HG03354 (cell line): ENCODE results near the gene TMEM163.
"Not testable (repeated sequence)": the region's sequence is repeated elsewhere in the genome, so short reads cannot be mapped to it uniquely, and the experiment has no call there.

ENCODE experiments used
- ATAC-seq: cut with Tn5 transposase; IDR thresholded peaks from one replicate; pipeline ENCODE4 v1.9.1; 2021; ENCODE audit warnings: mild to moderate bottlenecking; ENCODE audit not compliant: unreplicated experiment, poor library complexity, severe bottlenecking

TMEM163 gene

DNA sequence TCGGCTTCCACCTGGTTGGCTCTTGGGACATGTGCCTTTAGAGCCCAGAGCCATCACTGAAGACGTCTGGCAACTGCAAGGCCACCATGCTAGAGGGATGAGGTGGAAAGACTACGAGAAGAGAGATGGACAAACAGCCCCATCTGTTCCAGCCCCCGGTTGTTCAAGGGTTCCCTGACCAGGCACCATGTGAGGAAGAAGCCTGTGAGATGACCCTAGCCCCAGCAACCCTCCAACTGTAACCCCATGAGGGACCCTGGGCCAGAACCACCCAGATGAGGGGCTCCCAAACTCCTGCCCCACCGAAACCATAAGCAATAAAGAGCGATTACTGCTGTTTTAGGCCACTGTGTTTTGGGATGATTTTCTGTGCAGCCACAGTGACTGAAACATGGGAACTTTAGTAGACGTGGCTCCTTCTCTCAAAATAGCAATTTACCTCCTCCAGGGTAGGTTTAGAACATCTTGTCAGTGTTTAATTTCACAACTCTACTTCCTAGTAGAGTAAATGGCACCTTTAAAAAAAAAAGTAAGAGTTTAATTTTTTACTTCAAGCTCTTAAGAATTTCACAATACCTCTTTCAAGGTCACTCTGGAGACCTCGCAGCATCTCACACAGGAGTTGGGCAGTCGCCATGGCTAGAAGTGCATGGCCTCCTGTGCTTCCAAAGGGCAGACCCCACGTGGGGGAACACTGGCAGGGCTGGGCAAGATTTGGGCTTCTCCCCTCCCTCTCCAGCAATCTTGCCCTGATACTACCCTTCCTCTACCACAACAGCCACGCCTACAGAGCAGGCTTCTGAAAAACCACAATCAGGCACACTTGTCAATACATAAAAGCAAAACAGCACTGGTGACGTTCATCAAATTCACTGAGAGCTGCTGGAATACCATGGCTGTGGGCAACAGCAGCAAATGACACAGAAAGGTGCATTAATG, 48.8 kb downstream of the TMEM163 start:
- ATAC-seq, result no peak

DNA sequence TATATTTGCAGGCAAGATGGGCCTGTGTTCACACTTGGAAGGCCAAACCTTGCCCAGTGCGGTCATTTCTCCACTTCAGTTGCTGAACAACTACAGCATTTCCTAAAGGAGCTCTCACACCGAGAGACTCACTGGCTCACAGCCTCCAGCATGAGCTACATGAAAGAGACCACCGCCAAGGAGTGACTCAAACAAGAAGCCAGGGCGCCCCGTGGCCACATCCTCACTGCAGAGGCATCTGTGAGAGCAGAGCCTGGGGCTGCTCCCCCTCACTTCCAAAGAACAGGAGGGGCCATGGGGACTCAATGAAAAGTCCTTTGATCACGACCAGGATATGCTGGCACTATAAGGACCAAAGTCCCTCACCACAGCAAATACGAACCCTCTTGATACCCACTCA, 50.0 kb downstream of the TMEM163 start:
- peak; percentile 86 for ATAC-seq

DNA sequence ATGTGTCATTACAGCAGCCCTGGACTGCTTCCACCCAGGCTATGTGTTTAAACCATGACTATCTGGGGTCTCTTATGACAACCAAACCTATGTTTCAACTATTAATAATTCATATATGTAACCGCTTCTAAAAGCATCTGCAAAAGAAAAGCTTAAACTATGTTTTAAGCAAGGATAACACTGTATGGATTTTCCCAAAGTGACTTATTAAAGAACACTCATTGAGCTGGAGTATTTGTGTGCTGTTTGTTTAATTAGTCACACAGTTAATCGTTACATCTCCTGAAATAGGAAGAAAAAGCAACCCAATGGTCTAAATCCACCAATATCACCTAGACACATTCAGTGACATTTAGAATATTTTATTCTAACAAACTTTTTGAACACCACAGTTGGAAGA, 51.3 kb downstream of the TMEM163 start:
- no peak for ATAC-seq

DNA sequence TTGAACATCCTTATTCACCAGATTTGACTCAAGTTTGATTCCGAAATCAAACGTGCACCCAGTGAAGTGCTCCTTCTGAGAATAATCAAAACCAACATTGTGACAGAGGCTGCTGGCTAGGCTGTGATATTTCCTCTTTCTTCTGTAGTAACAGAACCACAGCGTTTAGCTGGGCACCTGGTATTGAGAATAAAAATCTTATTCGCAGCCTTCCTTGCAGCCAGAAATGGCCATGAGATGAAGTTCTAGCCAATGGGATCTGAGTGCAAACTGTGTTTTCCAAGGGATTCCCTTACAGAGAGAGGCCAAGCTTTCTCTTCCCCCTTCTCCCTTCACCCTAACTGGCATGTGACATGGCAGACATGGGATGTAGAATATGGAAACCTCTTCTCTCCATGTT, 51.7 kb downstream of the TMEM163 start:
- no peak for ATAC-seq

DNA sequence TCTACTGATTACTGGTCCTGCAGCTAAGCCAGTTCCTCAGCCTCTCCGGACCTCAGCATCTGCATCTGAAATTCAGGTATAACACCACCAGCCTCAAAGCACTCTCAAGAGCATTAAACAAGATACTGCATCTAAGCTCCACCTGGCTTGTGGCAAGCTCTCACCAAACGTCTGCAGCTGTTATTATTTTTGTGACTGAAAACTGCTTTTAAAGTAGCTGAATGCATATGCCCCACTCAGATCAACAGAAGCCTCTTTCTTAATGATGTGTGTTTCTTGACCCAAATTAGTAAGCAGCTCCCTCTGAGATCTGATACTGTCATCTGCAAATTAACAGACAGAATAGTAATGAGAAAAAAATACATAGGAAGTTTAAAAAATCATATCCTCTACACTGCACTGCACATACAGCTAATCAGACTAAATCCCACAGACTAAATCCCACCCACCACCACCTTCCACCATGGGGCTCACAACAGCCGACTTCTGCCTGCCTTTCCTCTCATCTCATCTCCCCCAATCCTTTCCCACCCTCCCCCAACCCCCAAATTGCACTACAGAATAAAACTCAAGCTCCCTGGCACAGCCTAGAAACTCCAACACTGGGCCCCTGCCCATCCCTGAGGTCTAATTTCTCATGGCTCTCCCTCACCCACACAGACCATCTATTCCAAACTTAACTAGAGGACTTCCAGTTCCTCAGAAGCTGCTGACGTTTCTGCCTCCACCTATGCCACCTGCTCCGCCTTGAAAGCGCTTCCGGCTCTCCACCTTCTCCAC, 52.9 kb downstream of the TMEM163 start:
- ATAC-seq, result no peak

DNA sequence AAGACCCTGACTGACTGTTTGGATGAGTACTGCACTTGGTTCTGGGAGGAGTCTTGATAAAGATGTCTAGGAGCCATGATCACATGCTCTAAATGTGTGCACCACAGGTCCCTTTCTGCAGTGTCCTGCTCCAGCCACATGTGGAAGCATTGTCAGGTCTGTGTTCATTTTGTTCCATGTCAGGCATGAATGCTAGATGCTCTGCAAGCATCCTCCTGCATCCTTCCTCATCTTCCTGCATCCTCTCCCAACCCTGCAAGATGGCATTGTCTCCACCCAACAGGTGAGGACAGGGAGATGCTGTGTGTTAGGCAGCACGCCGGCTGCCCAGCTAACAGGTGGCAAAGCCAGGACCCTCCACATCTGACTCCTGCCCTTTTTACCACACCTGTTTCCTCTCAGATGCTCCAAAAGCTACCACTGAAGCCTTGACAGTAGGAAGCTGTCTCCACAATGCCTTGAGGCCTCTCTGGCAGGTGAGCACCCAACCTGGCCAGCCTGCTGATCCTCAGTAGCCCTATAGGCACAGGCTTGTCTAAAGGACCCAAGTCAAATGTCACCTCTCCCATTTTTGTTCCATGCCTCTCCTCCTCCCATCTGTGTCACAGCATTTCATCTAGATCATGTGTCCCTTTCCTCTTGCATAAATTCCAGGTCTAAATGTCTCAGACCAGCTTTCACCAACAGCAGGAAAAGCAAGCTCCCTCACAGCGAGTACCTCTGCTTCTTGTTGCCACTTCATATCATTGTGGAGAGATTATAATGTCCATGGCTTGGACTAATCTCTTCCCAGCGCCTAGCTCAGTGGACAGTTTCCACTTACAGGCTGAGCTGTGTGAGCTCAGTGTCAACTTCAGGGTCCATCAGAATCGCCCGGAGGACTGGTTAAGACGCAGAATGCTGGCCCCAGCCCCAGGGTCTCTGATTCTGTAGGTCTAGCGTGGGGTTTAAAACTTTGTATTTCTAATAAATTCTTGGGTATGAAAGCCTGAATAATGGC, 55.0 kb downstream of the TMEM163 start:
- no peak for ATAC-seq

DNA sequence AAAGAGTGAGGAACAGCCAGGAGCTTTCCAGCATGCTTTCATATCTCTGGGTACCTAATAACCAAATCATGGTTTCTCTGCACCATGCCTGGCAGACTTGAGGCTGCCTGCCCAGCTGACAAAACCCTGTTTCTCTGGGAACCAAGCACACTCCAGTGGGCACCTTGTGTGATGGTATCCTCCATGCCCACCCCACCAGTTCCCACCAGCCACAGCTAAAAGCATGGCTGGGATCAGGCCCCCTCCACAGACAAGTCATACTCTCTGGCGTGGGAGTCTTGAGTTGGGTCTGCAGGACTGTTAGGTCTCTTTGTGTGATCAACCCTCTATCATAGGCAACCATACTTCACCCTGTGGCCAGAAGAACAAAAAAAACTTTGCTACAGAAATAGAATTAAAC, 56.0 kb downstream of the TMEM163 start:
- no peak for ATAC-seq

DNA sequence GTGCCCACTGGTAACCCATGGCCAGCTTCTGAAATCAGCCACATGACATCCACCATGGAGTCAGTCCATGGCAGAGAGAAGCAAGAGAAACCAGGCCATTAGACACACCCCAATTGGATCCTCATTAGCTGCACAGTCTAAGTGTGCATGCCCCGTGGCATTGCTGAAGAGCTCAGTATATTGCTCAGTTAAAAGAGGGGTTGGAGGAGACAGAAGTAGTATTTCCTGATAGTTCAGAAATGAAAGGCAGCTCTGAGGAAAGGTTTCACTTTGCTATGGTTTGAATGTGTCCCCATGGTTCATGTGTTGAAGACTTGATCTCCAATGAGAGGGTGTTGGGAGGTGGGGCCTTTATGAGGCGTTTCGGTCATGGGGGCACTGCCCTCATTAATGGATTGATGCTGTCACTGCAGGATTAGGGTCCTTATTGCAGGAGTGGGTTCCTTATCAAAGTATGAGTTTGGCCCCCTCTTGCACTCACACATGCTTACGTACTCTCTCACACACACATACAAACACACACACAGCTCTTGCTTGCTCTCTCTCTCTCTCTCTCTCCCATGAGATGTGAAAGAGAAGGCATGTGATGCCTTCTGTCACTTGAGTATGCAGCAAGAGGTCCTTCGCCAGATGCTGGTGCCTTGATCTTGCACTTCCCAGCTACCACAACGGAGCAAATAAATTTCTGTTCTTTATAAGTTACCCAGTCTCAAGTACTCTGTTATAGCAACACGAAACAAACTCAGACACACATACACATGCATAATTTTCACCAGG, 58.0 kb downstream of the TMEM163 start:
- ATAC-seq, result no peak

DNA sequence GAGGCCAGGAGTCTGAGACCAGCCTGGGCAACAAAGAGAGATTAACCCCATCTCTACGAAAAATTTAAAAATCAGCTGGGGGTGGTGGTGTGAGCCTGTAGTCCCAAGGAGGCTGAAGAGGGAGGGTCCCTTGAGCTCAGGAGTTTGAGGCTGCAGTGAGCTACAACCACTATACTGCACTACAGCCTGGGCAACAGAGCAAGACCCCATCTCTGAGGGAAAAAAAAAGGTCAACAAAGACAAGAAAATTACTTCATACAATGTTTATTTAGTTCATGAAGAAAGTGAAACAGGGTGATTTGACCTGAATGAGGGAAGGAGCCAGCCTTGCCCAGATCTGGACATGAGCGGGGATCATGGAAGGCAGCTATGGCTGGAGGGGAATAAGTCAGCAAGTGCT, 59.1 kb downstream of the TMEM163 start:
- ATAC-seq, result no peak

DNA sequence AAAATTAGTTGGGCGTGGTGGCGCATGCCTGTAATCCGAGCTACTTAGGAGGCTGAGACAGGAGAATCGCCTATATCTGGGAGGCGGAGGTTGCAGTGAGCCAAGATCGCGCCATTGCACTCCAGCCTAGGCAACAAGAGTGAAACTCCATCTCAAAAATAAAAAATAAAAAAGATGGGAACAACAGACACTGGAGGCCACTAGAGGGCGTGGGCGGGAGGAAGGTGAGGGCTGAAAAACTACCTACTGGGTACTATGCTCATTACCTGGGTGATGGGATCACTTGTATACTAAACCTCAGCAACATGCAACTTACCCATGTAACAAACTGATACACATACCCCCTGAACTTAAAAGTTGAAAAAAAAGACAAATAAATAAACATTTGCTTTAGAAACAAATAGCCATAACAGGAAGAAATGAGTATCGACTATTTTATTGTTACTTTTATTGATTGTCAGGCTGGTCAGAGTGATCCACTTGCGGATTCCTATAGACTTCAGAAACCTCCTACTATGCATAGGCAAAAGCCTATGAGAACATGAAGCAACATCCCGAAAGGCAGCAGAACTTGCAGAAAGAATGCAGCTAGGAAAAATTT, 61.0 kb downstream of the TMEM163 start:
- no peak for ATAC-seq

DNA sequence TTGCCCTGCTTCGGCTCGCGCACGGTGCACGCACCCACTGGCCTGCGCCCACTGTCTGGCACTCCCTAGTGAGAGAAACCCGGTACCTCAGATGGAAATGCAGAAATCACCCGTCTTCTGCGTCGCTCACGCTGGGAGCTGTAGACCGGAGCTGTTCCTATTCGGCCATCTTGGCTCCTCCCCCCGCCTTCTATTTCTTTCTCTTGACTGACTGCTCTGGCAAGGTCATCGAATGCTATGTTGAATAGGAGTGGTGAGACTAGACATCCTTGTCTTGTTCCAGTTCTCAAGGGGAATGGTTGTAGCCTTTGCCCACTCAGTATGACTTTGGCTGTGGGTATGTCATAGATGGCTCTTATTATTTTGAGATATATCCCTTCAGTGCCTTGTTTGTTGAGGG, 62.4 kb downstream of the TMEM163 start:
- not testable (repeated sequence) for ATAC-seq

DNA sequence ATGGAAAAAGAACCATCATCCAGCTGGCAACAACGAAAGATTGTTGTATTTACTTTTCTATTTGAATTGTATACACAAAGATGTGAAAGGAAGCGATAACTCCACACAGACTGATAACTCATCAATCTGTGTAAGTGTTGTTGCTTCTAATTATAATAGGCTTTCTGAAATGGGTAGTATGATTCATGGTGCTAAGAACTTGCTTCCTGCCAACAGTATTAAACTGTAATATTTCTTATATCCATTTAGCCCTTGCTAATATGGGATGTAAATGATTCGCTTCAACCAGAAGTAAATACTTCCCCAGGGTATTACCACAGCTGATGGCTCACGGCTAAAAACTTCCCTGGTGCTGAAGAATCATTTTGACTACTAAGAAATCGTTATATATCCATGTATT, 70.2 kb downstream of the TMEM163 start:
- no peak for ATAC-seq

DNA sequence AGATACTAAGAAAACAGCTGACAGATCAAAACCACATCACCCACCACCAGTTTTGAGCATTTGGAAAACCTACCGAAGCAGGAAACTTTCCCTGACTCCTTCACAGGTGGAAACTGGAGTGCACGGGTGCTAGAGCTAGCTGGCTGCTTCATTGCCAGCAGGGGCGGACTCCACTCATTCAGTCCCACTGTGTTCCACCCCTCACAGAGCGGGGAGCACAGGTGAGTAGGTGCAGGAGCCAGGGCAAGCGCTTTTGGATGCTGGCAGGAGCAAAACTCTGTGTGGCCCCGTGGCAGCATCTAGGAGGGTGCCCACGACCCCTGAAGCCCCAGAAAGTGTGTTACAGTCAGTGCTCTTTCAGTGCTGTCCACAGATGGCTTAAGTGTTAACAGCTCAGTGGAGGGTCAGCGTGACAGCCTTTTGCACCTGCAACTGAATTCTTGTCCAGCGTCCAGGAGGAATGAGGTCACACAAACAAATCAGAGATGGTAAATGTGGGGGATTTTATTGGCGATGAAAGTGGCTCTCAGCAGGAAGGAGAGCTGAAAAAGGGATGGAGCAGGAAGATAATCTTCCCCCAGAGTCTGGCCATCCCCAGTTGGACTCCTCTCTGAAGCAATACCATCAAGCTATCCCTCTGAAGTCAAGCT, 71.1 kb downstream of the TMEM163 start:
- no peak for ATAC-seq

DNA sequence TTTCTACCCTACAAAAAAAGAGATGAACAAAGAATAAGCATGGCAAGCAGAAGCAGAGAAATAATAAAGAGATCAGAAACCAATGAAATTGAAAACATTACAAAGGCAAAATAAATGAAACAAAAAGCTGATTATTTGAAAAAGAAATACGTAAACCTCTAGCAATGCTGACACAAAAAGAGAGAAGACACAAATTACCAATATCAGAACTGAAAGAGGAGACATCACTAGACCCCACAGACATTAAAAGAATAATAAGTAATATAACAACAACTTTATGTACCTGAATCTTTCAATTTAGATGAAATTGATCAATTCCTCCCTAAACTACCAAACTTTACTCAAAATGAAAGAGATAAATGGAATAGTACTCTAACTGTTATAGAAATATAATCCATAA, 75.9 kb downstream of the TMEM163 start:
- ATAC-seq, result no peak

DNA sequence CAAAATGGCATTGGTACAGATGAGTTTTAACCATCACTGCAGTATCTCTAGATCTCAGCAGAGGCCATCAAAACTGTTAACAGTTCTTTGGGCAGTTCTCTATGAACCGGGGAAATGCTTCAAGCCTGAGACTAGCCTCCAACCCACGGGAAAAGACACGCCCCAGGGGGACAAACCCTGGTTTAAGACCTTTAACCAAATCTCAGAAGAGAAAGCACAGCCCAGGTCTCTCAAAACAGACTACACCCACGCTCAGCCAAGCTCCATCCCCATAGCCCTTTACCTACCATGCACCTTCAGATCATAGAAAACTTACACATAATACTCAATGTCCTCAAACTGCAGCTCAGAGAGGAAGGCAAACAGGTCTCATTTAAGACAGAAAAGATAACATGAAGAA, 78.3 kb downstream of the TMEM163 start:
- ATAC-seq, result no peak

DNA sequence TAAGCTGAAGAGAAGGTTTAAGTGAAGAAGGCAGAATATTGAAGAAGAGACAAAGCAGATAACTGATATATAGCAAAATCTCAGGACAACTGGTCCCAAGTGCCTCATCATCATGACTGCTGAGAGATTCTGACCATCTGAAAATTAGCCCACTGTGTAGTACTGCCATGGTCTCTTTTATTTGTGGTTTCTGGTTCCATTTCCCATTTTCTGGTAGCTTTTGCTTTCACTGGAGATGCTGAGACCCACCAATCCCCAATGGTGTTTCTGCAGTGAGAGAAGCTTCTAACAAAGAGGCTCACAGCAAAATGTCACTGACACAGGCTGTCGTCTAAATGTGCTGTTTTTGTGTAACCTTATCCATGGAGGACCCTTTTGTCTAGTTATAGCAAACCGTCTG, 79.5 kb downstream of the TMEM163 start:
- no peak for ATAC-seq

DNA sequence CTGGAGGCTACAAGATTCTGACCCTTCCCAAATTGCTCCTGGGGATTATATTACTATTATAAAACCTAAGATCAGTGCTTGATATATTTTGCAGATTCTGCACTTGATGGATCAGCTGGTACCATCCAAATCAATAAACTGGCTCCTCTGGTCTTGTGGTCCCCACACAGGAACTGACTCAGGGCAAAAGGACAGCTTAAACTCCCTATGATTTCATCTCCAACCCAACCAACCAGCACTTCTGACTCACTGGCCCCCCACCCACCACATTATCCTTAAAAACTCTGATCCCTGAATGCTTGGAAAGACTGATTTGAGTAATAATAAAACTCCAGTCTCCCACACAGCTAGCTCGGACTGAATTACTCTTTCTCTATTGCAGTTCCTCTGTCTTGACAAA, 82.1 kb downstream of the TMEM163 start:
- ATAC-seq, result no peak

DNA sequence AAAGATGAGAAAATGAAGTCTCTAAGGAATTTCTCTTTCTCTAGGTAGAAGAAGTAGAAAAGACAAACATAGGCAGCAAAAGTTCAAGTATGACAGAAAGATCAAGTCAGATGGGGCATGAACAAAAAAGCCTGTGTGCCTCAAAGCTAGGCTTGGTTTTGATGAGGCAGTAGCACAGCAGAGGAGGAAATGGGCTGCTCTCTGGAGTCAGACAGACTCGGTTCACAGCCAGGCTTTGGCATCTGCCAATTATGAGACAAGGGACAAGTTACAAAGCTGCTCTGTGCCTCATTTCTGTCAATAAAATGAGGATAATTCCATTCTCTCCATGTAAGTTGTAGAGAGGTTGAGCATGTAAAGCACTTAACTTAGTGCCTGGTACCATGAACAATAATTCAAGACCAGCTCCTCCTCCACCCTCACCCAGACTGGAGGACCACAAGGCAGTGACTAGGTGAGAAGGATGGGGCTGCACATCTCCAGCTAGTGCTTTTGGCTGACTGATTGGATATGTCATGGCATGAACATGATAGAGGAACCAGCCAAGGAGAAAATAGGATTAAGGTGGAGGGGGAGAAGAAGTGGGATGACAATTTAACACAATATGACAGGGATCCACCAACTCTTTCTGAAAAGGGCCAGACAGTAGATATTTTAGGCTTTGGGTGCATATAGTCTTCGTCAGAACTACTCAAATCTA, 84.6 kb downstream of the TMEM163 start:
- ATAC-seq, result no peak
